Measurements from ENCODE around the gene RAD18. TPM values are rescaled to one million over a fixed set of nuclear protein-coding genes. Genes with fewer than 3 reads are reported as not detected.

Gene RAD18
- total RNA-seq, 1 experiment from 2014 or later: 42.5 TPM

- intact Hi-C loops (cut with micrococcal nuclease; ENCODE audit: unreplicated experiment): loop anchor here (1.0 to 5.0 kb wide), 2 partner anchors 96 to 331 kb away; no protein-coding TSS in a partner anchor
- CTCF ChIA-PET: interaction anchor here (1.0 kb wide), 1 partner anchor 331 kb away, joined by 5 read pairs; no protein-coding TSS in a partner anchor
These were observed 7.8 kb upstream of the RAD18 start for GRCh38 chr3:8970971-8971589.

GRCh38 chr3:8969241-8969640 is 6.0 kb upstream of the RAD18 start:
- H3K4me1 ChIP-seq (ENCODE audit: insufficient read depth, low read length, poor library complexity, severe bottlenecking): peaks cover 6% of the 10 kb centered on the region
- H3K27me3 ChIP-seq (replicated peaks; ENCODE audit: insufficient read depth, low read depth, low read length, poor library complexity): no peaks in the 10 kb centered on the region
- BruUV-seq (replicated peaks): no TSS peak
- no peaks in the 10 kb centered on the region for H3K9me3 ChIP-seq (ENCODE audit: low read depth, low read length, poor library complexity, severe bottlenecking)
- H3K36me3 ChIP-seq (ENCODE audit: insufficient read depth, low read length, poor library complexity, severe bottlenecking): no peaks in the 10 kb centered on the region
- ChIA-PET CTCF (no interaction called here), POLR2A (ENCODE audit: low non-redundant PET) (no interaction called here)
- intact Hi-C loops (cut with micrococcal nuclease; ENCODE audit: unreplicated experiment): no loop called here
- H3K27ac ChIP-seq (ENCODE audit: low read depth, low read length, poor library complexity, severe bottlenecking): no peak overlapping the region
- no peak overlapping the region for H3K4me3 ChIP-seq (ENCODE audit: low read depth, low read length, poor library complexity, severe bottlenecking)
- no peak for DNase-seq (ENCODE audit: low spot score)
- TF ChIP-seq EZH2 (IDR thresholded peaks at IDR 0.05; ENCODE audit: borderline replicate concordance, low read depth, low read length, poor library complexity, severe bottlenecking): no peak
- no peak for TF ChIP-seq CTCF (conservative IDR thresholded peaks at IDR 0.05; ENCODE audit: low read depth, low read length)

More at GRCh38 chr3:8970971-8971589, 7.8 kb upstream of the RAD18 start:
- no TSS peak for BruUV-seq (replicated peaks)
- H3K9me3 ChIP-seq (ENCODE audit: low read depth, low read length, poor library complexity, severe bottlenecking): no peaks in the 10 kb centered on the region
- no peaks in the 10 kb centered on the region for H3K4me1 ChIP-seq (ENCODE audit: insufficient read depth, low read length, poor library complexity, severe bottlenecking)
- TF ChIP-seq CTCF (conservative IDR thresholded peaks at IDR 0.05; ENCODE audit: low read depth, low read length) (peak; percentile 91), EZH2 (IDR thresholded peaks at IDR 0.05; ENCODE audit: borderline replicate concordance, low read depth, low read length, poor library complexity, severe bottlenecking) (no peak)
- POLR2A ChIA-PET (ENCODE audit: low non-redundant PET): no interaction called here
- H3K36me3 ChIP-seq (ENCODE audit: insufficient read depth, low read length, poor library complexity, severe bottlenecking): no peaks in the 10 kb centered on the region
- H3K4me3 ChIP-seq (ENCODE audit: low read depth, low read length, poor library complexity, severe bottlenecking): no peak overlapping the region
- no peaks in the 10 kb centered on the region for H3K27me3 ChIP-seq (replicated peaks; ENCODE audit: insufficient read depth, low read depth, low read length, poor library complexity)
- H3K27ac ChIP-seq (ENCODE audit: low read depth, low read length, poor library complexity, severe bottlenecking): no peak overlapping the region
- DNase-seq (ENCODE audit: low spot score): peak; percentile 74

- TF ChIP-seq EZH2 (IDR thresholded peaks at IDR 0.05; ENCODE audit: borderline replicate concordance, low read depth, low read length, poor library complexity, severe bottlenecking): no peak
- TF ChIP-seq CTCF (conservative IDR thresholded peaks at IDR 0.05; ENCODE audit: low read depth, low read length): no peak
- Histone ChIP-seq H3K4me3 (ENCODE audit: low read depth, low read length, poor library complexity, severe bottlenecking) (no peak overlapping the region), H3K27me3 (replicated peaks; ENCODE audit: insufficient read depth, low read depth, low read length, poor library complexity) (no peaks in the 10 kb centered on the region), H3K27ac (ENCODE audit: low read depth, low read length, poor library complexity, severe bottlenecking) (no peak overlapping the region), H3K9me3 (ENCODE audit: low read depth, low read length, poor library complexity, severe bottlenecking) (no peaks in the 10 kb centered on the region), H3K36me3 (ENCODE audit: insufficient read depth, low read length, poor library complexity, severe bottlenecking) (no peaks in the 10 kb centered on the region), H3K4me1 (ENCODE audit: insufficient read depth, low read length, poor library complexity, severe bottlenecking) (peaks cover 11% of the 10 kb centered on the region)
- no TSS peak for BruUV-seq (replicated peaks)
- POLR2A ChIA-PET (ENCODE audit: low non-redundant PET): no interaction called here
- no peak for DNase-seq (ENCODE audit: low spot score)
- CTCF ChIA-PET: no interaction called here
- intact Hi-C loops (cut with micrococcal nuclease; ENCODE audit: unreplicated experiment): no loop called here
These were observed 5.2 kb upstream of the RAD18 start for GRCh38 chr3:8968375-8968882.
